ENCODE data around the gene GGT6. TPM values are rescaled to one million over a fixed set of nuclear protein-coding genes. Genes with fewer than 3 reads are reported as not detected.
A peak's percentile ranks its signal among the peaks of the same experiment; 100 is the strongest.

Gene GGT6
- total RNA-seq, 4 donors from 2014 or later, result not detected

DNA sequence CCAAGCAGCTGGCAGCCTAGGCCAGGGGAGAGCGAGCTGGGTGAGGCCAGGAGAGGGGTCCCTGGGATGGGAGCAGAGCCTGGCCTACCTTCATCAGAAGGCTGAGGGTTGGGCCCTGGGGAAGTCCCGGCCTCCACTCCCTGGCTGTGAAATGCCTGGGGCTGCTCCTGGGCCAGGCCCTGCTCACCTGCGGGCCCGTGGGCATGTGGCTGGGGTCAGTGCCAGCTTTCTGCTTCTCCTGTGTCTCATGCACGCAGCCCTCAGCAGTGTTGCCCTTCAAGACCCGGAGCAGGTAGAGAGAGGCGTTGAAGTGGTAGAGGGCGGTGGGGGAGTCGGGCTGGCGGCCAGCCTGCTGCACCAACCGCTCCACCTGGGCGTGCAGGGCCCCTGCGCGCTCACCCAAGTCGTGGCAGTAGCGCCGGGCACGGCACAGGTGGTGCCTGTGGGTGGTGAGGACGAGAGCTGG is 17.6 kb downstream of the GGT6 start:
- TF ChIP-seq, protein P1, sequence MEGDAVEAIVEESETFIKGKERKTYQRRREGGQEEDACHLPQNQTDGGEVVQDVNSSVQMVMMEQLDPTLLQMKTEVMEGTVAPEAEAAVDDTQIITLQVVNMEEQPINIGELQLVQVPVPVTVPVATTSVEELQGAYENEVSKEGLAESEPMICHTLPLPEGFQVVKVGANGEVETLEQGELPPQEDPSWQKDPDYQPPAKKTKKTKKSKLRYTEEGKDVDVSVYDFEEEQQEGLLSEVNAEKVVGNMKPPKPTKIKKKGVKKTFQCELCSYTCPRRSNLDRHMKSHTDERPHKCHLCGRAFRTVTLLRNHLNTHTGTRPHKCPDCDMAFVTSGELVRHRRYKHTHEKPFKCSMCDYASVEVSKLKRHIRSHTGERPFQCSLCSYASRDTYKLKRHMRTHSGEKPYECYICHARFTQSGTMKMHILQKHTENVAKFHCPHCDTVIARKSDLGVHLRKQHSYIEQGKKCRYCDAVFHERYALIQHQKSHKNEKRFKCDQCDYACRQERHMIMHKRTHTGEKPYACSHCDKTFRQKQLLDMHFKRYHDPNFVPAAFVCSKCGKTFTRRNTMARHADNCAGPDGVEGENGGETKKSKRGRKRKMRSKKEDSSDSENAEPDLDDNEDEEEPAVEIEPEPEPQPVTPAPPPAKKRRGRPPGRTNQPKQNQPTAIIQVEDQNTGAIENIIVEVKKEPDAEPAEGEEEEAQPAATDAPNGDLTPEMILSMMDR (IDR thresholded peaks at IDR 0.05), result no peak
- no peak for TF ChIP-seq POLR2AphosphoS5 (IDR thresholded peaks at IDR 0.05)
- no peak for TF ChIP-seq EP300 (IDR thresholded peaks at IDR 0.05)
- no peak for TF ChIP-seq POLR2A (IDR thresholded peaks at IDR 0.05; ENCODE audit: low read depth)
- peak overlapping the region in 1 of 4 donors; percentile 54 for H3K27ac ChIP-seq (replicated peaks in 1 of 4)
- peaks cover 32 to 45% (median 36%) of the 10 kb centered on the region in 4 donors for H3K4me1 ChIP-seq
- no peaks in the 10 kb centered on the region for H3K9me3 ChIP-seq
- no peak overlapping the region for H3K4me3 ChIP-seq
- H3K27me3 ChIP-seq, result no peaks in the 10 kb centered on the region
- no CpG with 5 or more reads among the region's 19 CpGs for WGBS
- intact Hi-C loops (cut with DNase I), result no loop called here
- peaks cover 64 to 100% (median 96%) of the 10 kb centered on the region in 4 donors for H3K36me3 ChIP-seq
- no peak for DNase-seq (ENCODE audit: extremely low spot score)

DNA sequence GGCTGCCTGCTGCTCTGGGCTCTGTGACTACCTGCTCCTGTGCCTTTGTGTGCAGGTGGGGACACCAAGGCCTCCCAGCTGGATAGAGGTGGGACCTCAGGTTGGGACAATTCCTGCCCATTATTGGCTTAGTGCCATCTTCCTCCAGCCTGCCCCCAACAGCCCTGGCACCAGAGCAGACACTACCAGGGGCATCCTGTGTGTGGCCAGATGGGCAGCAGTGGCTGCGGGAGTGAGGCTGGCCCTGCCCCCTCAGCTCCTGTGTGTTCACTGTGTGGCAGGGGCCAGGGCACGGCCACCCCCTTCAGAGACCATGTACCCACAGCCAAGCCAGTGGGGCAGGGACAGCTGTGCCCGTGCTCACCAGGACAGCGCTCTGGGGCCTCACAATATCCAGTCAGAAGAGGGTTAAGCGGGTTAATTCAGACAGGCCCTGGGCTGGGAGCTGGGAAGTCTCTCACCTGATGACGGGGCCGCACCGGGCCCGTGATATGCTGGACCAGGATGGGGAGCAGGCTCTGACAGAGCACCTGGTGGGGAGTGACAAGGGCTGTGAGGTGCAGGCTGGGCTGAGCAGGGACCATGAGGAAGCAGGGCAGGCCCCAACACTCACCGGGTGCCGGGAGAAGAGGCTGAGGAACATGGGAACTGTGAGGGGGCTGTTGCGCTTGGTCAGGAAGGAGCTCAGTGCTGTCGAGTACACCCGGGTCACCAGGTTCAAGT is 18.2 kb downstream of the GGT6 start:
- peaks cover 58 to 97% (median 92%) of the 10 kb centered on the region in 4 donors for H3K36me3 ChIP-seq
- no peaks in the 10 kb centered on the region for H3K27me3 ChIP-seq
- intact Hi-C loops (cut with DNase I), result no loop called here
- no peak for DNase-seq (ENCODE audit: extremely low spot score)
- peaks cover 38 to 51% (median 42%) of the 10 kb centered on the region in 4 donors for H3K4me1 ChIP-seq
- 93% methylated on average over 12 of the region's 14 CpGs for WGBS
- H3K9me3 ChIP-seq, result no peaks in the 10 kb centered on the region
- H3K4me3 ChIP-seq, result no peak overlapping the region
- TF ChIP-seq POLR2A (IDR thresholded peaks at IDR 0.05; ENCODE audit: low read depth), result no peak
- TF ChIP-seq, protein P1 (IDR thresholded peaks at IDR 0.05), result no peak
- TF ChIP-seq POLR2AphosphoS5 (IDR thresholded peaks at IDR 0.05), result no peak
- no peak for TF ChIP-seq EP300 (IDR thresholded peaks at IDR 0.05)
- peak overlapping the region; percentile 0 to 74 (median 30) for H3K27ac ChIP-seq (replicated peaks in 1 of 4)

DNA sequence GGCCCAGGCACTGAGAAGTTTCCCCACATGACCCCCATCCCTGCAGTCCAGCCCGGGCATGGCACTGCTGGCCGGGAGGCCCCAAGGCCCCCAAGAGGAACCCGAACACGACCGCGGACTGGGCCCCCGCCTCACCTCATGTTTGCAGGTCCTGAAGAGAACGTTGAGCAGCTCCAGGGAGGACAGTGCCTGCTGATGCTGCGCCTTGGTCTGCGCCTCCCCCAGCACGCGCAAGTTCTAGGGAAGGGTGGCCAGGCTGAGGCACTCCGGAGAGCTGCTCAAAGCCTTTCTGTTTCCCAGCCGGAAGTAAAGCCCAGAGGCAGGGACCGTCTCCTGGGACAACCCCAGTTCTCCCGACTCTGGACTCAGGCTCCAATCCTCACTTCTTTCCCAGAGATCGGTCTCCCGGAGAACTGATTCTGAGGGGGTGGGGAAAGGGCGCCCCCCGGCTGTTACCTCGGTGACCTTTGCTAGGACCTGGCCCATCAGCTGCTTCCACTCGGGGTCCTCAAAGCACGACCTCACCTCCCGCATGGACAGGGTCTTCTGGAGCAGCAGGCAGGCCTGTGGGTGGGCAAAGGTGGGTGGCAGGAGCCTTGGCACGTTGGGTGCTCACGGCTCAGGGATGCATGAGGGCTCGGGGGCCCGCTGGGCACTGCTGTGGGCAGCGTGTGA is 18.9 kb downstream of the GGT6 start:
- Histone ChIP-seq H3K36me3 (peaks cover 52 to 90% (median 85%) of the 10 kb centered on the region in 4 donors), H3K27ac (replicated peaks in 1 of 4) (peak overlapping the region; percentile 0 to 74 (median 30)), H3K4me3 (peak overlapping the region in 1 of 4 donors; percentile 7), H3K4me1 (peaks cover 45 to 58% (median 49%) of the 10 kb centered on the region in 4 donors), H3K9me3 (no peaks in the 10 kb centered on the region), H3K27me3 (no peaks in the 10 kb centered on the region)
- intact Hi-C loops (cut with DNase I), result no loop called here
- 78% methylated on average over 26 of the region's 29 CpGs for WGBS
- TF ChIP-seq, protein P1 (IDR thresholded peaks at IDR 0.05), result no peak
- no peak for TF ChIP-seq POLR2A (IDR thresholded peaks at IDR 0.05; ENCODE audit: low read depth)
- no peak for TF ChIP-seq EP300 (IDR thresholded peaks at IDR 0.05)
- TF ChIP-seq POLR2AphosphoS5 (IDR thresholded peaks at IDR 0.05), result no peak
- DNase-seq (ENCODE audit: extremely low spot score), result no peak

DNA sequence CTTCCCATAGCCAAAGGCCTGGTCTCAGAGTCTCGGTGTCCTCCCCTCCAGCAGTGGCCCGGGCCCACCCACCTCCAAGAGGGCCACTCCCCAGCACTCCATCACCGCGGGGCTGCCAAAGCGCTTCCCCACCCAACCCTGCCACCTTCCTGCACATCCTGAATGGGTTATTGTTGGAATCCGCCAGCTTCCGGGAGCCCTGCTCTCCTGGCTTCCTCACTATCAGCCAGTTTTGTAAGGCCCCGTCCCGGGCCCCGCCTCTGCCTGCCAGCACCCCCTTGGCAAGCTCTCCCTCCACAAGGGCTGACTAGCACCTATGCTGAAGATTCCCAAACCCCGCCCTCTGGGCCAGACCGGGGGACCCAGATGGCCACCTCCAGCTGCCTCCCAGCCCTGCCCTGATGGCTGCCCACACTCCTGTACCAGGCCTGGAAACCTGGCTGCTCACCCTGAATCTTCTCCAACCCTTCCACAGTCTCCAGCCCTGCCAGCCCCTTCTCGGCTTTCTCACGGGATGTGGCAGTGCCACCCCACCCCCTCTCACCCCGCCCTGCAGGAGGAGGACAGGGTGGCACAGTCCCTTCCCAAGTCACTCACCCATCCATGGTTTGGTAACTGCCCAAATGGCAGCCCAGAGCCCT is 19.6 kb downstream of the GGT6 start:
- Histone ChIP-seq H3K27me3 (peaks cover 0 to 3% (median 0%) of the 10 kb centered on the region in 4 donors), H3K4me3 (peak overlapping the region in 1 of 4 donors; percentile 7), H3K4me1 (peaks cover 51 to 64% (median 56%) of the 10 kb centered on the region in 4 donors), H3K27ac (replicated peaks in 1 of 4) (peak overlapping the region in 3 of 4 donors; percentile 0 to 74 (median 54)), H3K9me3 (no peaks in the 10 kb centered on the region), H3K36me3 (peaks cover 51 to 84% (median 79%) of the 10 kb centered on the region in 4 donors)
- 81% methylated on average over 10 of the region's 15 CpGs for WGBS
- TF ChIP-seq POLR2AphosphoS5 (IDR thresholded peaks at IDR 0.05) (peak; percentile 11 to 13), EP300 (IDR thresholded peaks at IDR 0.05) (no peak)
- intact Hi-C loops (cut with DNase I), result no loop called here
- no peak for DNase-seq (ENCODE audit: extremely low spot score)
